ENCODE measurements around the gene MRPS23.

The MRPS23 gene

GRCh38 chr17:57838453-57838852 lies 11.4 kb downstream of the MRPS23 start:
- DNase-seq, result no peak

GRCh38 chr17:57835333-57835900 lies 14.4 kb downstream of the MRPS23 start:
- no peak for DNase-seq

- DNase-seq, result no peak
Measured at GRCh38 chr17:57834146-57834741, 15.6 kb downstream of the MRPS23 start.

- peak; percentile 63 for DNase-seq
Measured at GRCh38 chr17:57833179-57833939, 16.5 kb downstream of the MRPS23 start.

- no peak for DNase-seq
Measured at GRCh38 chr17:57832314-57833178, 17.3 kb downstream of the MRPS23 start.

- no peak for DNase-seq
Measured at GRCh38 chr17:57830880-57831279, 19.0 kb downstream of the MRPS23 start.

GRCh38 chr17:57823469-57824401 lies 26.1 kb downstream of the MRPS23 start:
- peak; percentile 72 for DNase-seq

- no peak for DNase-seq
Measured at GRCh38 chr17:57819867-57820266, 30.0 kb downstream of the MRPS23 start.

GRCh38 chr17:57819285-57819684 lies 30.6 kb downstream of the MRPS23 start:
- DNase-seq, result no peak

- no peak for DNase-seq
Measured at GRCh38 chr17:57818066-57818465, 31.8 kb downstream of the MRPS23 start.

- no peak for DNase-seq
Measured at GRCh38 chr17:57817299-57817698, 32.5 kb downstream of the MRPS23 start.

- no peak for DNase-seq
Measured at GRCh38 chr17:57814421-57814820, 35.4 kb downstream of the MRPS23 start.

- DNase-seq, result no peak
Measured at GRCh38 chr17:57811638-57812280, 38.1 kb downstream of the MRPS23 start.

GRCh38 chr17:57810721-57811637 lies 38.9 kb downstream of the MRPS23 start:
- DNase-seq, result peak; percentile 74

- DNase-seq, result peak; percentile 18
Measured at GRCh38 chr17:57809879-57810278, 40.0 kb downstream of the MRPS23 start.

- DNase-seq, result no peak
Measured at GRCh38 chr17:57808882-57809281, 41.0 kb downstream of the MRPS23 start.

GRCh38 chr17:57806167-57806830 lies 43.5 kb downstream of the MRPS23 start:
- no peak for DNase-seq

- DNase-seq, result no peak
Measured at GRCh38 chr17:57803021-57803420, 46.8 kb downstream of the MRPS23 start.

- DNase-seq, result no peak
Measured at GRCh38 chr17:57801044-57801711, 48.7 kb downstream of the MRPS23 start.

Data from fibroblast of skin of abdomen (primary cell).